Subcutaneous abdominal adipose tissue (tissue), 5 donors: ENCODE results near the gene SMG6.
"Not testable (repeated sequence)": the region's sequence is repeated elsewhere in the genome, so short reads cannot be mapped to it uniquely, and the experiment has no call there.

Source experiments
- H3K27ac ChIP-seq: one replicate; pipeline ENCODE4 v1.7.0; 2013; ENCODE audit warnings: low read depth, mild to moderate bottlenecking, inconsistent platforms, low read length, moderate library complexity
- H3K27me3 ChIP-seq, 5 donors: one replicate each; pipeline ENCODE4 v1.7.0; 2013; ENCODE audit warnings: low read length in 5 of 5, inconsistent platforms in 1 of 5; ENCODE audit not compliant: control insufficient read depth in 5 of 5, insufficient read depth in 4 of 5
- H3K36me3 ChIP-seq, 5 donors: one replicate each; pipeline ENCODE4 v1.7.0; 2013; ENCODE audit warnings: low read length in 5 of 5; ENCODE audit not compliant: control insufficient read depth in 5 of 5, insufficient read depth in 5 of 5
- H3K4me1 ChIP-seq, 5 donors: one replicate each; pipeline ENCODE4 v1.7.0; 2013; ENCODE audit warnings: low read length in 5 of 5, mild to moderate bottlenecking in 3 of 5, moderate library complexity in 1 of 5; ENCODE audit not compliant: control insufficient read depth in 5 of 5, insufficient read depth in 5 of 5
- H3K4me3 ChIP-seq, 5 donors: one replicate each; pipeline ENCODE4 v1.7.0; 2013; ENCODE audit warnings: low read length in 5 of 5, low read depth in 1 of 5
- H3K9ac ChIP-seq, 5 donors: one replicate each; pipeline ENCODE4 v1.7.0; 2013; ENCODE audit warnings: low read length in 5 of 5, mild to moderate bottlenecking in 4 of 5, moderate library complexity in 3 of 5
- H3K9me3 ChIP-seq, 5 donors: one replicate each; pipeline ENCODE4 v1.7.0; 2013; ENCODE audit warnings: low read length in 5 of 5; ENCODE audit not compliant: control insufficient read depth in 5 of 5
- donor health status: healthy.
- donor health status: healthy.
- donor health status: healthy.
- donor health status: healthy.
- donor health status: healthy.

SMG6 gene

DNA sequence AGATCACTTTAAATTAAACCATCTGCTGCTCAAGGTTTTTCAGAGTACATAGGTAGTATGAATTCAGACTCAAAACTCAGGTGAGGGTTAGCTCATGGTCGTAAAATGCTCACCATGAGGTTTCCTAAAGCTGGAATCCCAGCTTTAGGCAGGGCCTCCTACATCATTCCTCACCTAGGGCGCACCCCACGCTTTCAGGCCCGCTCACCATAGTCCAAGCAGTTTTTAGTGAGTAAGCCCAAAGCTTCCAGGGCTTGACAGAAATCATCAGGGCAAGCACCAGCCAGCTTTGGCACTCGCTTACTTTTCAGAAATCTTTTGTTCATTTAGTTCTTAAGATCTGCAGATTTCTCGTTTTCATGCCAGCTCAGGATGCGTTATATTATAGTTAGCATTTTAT lies 158.9 kb downstream of the SMG6 start:
- Histone ChIP-seq H3K9me3 (no peaks in the 10 kb centered on the region), H3K27me3 (no peaks in the 10 kb centered on the region), H3K9ac (no peak overlapping the region), H3K27ac (no peak overlapping the region), H3K4me1 (no peaks in the 10 kb centered on the region), H3K36me3 (peaks cover 0 to 6% (median 2%) of the 10 kb centered on the region in 5 donors), H3K4me3 (no peak overlapping the region)

DNA sequence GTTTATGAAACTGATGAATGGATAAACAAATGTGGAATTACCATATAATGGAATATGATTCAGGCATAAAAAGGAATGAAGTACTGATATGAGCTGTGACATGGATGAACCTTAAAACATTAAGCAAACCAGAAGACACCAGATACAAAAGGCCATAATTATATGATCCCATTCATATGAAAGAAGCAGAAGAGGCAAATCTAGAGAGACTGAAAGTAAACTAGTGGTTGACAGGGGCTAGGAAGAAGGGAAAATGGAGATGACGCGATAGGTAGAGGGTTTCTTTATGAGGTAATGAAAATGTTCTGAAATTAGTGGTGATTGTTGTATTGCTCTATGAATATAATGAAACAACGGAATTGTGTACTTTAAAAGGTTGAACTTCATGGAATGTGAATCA lies 160.3 kb downstream of the SMG6 start:
- Histone ChIP-seq H3K36me3 (peaks cover 0 to 4% (median 0%) of the 10 kb centered on the region in 5 donors), H3K9ac (no peak overlapping the region), H3K4me3 (no peak overlapping the region), H3K4me1 (peaks cover 0 to 8% (median 8%) of the 10 kb centered on the region in 5 donors), H3K27ac (no peak overlapping the region), H3K9me3 (no peaks in the 10 kb centered on the region), H3K27me3 (no peaks in the 10 kb centered on the region)

DNA sequence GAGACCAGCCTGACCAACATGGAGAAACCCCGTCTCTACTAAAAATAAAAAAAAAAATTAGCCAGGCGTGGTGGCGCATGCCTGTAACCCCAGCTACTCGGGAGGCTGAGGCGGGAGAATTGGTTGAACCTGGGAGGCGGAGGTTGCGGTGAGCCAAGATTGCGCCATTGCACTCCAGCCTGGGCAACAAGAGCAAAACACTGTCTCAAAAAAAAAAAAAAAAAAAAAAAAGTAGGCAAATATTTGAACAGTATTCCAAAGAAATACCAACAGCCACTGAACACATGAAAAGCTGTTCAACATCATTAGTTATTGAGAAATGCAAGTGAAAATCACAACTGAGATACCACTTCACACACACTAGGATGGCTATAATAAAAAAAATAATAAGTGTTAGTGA lies 160.9 kb downstream of the SMG6 start:
- not testable (repeated sequence) for H3K36me3 ChIP-seq, H3K27me3 ChIP-seq, H3K27ac ChIP-seq, H3K9me3 ChIP-seq, H3K9ac ChIP-seq, H3K4me3 ChIP-seq
- H3K4me1 ChIP-seq, result peaks cover 0 to 13% (median 9%) of the 10 kb centered on the region in 5 donors

DNA sequence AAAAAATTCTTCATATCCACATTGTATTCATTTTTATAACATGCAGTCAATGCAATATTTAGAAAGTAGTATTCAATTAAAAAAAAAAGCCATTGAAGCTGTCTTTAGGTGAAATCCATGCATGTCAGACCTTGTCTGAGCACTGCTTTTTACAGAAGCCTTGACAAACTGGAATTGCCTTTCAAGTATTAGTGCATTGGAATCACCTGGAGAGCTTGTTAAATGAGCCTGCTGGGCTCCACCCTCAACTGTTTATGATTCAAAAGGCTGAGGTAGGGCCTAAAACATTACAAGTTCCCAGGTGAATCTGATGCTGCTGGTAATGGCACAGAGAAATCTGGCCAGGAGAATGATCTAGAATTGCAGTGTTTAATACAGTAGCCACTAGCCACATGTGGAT lies 162.9 kb downstream of the SMG6 start:
- no peak overlapping the region for H3K9ac ChIP-seq
- no peak overlapping the region for H3K4me3 ChIP-seq
- no peak overlapping the region for H3K27ac ChIP-seq
- H3K9me3 ChIP-seq, result no peaks in the 10 kb centered on the region
- peaks cover 0 to 2% (median 0%) of the 10 kb centered on the region in 5 donors for H3K36me3 ChIP-seq
- H3K4me1 ChIP-seq, result peaks cover 0 to 13% (median 9%) of the 10 kb centered on the region in 5 donors
- H3K27me3 ChIP-seq, result no peaks in the 10 kb centered on the region

DNA sequence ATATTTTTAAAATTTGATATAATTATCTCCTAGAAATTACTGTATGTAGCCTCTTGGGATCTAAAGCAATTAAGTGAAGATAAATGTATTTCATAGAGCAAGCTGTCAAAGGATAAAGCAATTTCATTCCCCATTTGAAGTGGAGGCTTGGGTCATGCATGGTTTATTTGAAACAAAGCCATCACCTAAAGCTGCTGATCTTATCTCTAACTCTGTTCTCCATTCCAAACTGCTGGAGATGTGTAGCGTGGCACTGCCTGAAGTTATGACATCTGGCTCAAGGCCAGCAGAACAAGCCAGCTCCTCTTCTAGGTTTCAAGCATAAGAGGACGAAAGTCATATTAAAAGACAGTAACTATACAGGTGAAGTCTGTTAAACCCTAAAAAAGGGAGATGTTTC lies 164.8 kb downstream of the SMG6 start:
- Histone ChIP-seq H3K27me3 (no peaks in the 10 kb centered on the region), H3K9me3 (no peaks in the 10 kb centered on the region), H3K4me3 (no peak overlapping the region), H3K9ac (peak overlapping the region in 2 of 5 donors; percentile 6 to 11), H3K4me1 (peaks cover 0 to 13% (median 9%) of the 10 kb centered on the region in 5 donors), H3K36me3 (no peaks in the 10 kb centered on the region), H3K27ac (no peak overlapping the region)

DNA sequence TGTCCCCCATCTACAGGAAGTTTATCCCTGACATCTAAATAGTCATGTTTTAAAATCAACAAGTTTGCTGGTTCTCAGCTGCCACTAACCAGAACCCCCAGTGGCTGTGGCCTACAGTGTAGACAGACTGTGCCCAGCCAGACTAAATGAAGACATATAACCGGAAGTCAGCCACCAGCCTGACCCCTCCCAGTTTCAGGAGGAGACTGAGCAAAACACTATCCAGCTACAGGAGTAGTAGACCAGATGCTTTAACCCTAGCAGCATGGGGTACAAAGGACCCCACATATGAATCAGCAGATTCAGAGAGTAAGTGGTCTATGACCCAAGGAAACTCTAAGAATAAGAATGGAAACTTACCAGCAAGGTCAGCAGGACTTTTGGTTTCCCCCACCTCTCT lies 165.3 kb downstream of the SMG6 start:
- H3K4me1 ChIP-seq, result peaks cover 0 to 13% (median 9%) of the 10 kb centered on the region in 5 donors
- H3K36me3 ChIP-seq, result no peaks in the 10 kb centered on the region
- H3K27me3 ChIP-seq, result no peaks in the 10 kb centered on the region
- no peaks in the 10 kb centered on the region for H3K9me3 ChIP-seq
- H3K27ac ChIP-seq, result no peak overlapping the region
- no peak overlapping the region for H3K4me3 ChIP-seq
- H3K9ac ChIP-seq, result no peak overlapping the region

DNA sequence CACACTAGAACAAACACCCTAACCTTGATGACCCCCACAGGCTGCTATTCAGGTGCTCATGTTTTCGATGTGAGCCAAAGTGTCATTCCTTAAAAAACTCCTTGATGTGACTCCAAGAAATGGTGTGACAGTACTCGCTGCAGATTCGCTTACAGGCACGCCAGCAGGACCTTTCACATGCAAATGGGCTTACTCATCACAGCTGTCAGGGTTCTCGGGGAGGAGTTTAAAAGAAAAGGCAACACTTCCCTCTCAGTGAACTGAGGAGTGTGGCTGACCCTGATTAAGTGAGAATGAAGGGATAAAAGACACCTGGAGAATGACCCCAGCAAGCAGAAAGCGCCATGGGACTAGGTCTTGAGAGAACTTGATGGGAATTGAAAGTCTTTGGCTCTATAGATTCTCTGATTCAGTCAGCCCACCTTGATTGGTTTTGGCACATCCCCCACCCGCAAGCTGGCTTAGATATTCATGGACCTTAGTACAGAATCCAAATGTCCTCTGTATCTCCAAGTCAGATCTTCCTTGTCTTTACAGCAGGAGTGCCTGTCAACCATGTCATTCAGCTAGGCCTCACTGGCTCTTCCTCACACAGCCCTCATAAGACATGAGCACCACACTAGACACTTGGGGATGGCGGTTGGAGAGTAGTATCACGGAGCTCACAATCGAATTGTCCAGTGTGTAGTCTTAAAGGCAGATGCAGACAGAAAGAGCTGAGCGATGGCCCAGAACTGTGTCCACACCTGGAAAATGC lies 166.1 kb downstream of the SMG6 start:
- Histone ChIP-seq H3K9me3 (no peaks in the 10 kb centered on the region), H3K4me1 (peaks cover 0 to 13% (median 9%) of the 10 kb centered on the region in 5 donors), H3K36me3 (peaks cover 0 to 2% (median 2%) of the 10 kb centered on the region in 5 donors), H3K9ac (no peak overlapping the region), H3K27me3 (no peaks in the 10 kb centered on the region), H3K27ac (no peak overlapping the region), H3K4me3 (no peak overlapping the region)

DNA sequence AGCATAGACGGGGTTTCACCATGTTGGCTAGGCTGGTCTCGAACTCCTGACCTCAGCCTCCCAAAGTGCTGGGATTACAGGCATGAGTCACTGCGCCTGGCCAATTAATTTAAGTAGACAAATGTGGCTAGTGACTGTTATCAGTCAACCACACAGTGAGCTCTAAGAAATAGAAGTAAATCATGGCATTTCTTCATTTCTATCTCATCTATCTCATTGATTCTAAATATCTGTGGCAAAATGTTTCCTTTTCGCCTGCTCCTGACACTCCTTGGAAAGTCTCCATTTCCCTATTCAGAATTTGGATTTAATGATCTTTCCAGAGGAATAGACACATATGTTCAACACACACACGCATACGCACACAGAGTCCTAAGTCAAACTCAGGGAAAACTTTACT lies 167.3 kb downstream of the SMG6 start:
- Histone ChIP-seq H3K27me3 (no peaks in the 10 kb centered on the region), H3K9me3 (no peaks in the 10 kb centered on the region), H3K9ac (no peak overlapping the region), H3K27ac (no peak overlapping the region), H3K4me1 (peaks cover 0 to 13% (median 9%) of the 10 kb centered on the region in 5 donors), H3K4me3 (no peak overlapping the region), H3K36me3 (peaks cover 0 to 8% (median 2%) of the 10 kb centered on the region in 5 donors)

DNA sequence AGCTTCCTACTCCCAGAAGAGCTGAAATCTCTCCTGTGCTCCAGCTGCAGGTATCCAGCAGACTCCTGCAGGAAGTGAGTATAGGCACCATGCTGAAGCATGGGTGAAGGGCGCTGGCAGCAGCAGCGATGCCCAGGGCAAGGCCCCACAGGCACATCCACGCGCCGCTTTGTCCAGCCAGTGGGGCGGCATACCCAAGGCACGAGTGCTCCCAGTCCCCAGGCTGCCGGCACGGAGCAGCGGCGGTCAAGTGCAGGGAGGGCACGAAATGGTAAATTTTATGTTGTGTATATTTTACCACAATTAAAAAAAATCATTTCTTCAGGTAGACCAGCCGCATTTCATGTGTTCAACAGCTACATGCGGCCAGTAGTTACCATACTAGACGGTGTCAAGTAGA lies 175.6 kb downstream of the SMG6 start:
- Histone ChIP-seq H3K27me3 (no peaks in the 10 kb centered on the region), H3K9ac (no peak overlapping the region), H3K27ac (no peak overlapping the region), H3K4me1 (peaks cover 15 to 20% (median 19%) of the 10 kb centered on the region in 5 donors), H3K4me3 (no peak overlapping the region), H3K9me3 (no peaks in the 10 kb centered on the region), H3K36me3 (peaks cover 0 to 12% (median 8%) of the 10 kb centered on the region in 5 donors)

DNA sequence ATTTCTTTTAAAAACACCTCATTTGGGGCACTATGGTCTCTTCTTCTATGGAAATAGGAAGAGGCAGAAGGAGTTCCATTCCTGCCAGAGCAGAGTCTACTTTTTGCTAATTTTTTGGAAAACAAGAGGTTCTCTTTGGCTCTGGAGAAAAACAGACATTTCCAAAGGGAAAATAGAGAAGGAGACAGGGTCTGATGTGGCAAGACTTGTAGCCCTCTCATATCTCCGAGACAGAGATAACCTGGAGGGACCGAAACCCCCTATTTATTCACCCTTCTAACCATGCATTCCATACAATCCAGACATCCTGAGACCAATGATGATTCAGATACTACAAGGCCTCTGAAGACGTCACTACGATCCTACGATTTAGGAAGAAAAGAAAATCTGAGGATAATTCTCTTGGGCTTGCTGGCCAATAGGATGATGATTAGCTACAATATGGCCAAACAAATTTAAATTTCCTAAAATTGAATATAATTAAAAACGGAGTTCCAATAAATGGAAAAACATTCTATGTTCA lies 178.5 kb downstream of the SMG6 start:
- Histone ChIP-seq H3K4me3 (no peak overlapping the region), H3K27ac (no peak overlapping the region), H3K4me1 (peaks cover 16 to 33% (median 29%) of the 10 kb centered on the region in 5 donors), H3K9ac (no peak overlapping the region), H3K27me3 (no peaks in the 10 kb centered on the region), H3K36me3 (peaks cover 0 to 13% (median 7%) of the 10 kb centered on the region in 5 donors), H3K9me3 (no peaks in the 10 kb centered on the region)
